Esophagus squamous epithelium (tissue), 5 donors: ENCODE results near the gene POLE4. TPM values are rescaled to one million over a fixed set of nuclear protein-coding genes. Genes with fewer than 3 reads are reported as not detected.

Source experiments
- DNase-seq: peaks from one replicate; lab custom pipeline; 2025; lab: John Stamatoyannopoulos, UW
- H3K27ac ChIP-seq, 4 donors: fragments of 200-600 bp; sonication (generic); one replicate each; pipeline ENCODE4 v1.5.1; 2016 to 2019; ENCODE audit warnings: mild to moderate bottlenecking in 1 of 4
- H3K27me3 ChIP-seq, 4 donors: fragments of 200-600 bp; sonication (generic); 1 replicate in 3 of 4; 2 replicates in 1 of 4; pipeline versions ENCODE4 v1.5.1 to v1.6.0; 2017 to 2021; ENCODE audit warnings: antibody characterized with exemption in 1 of 4
- H3K36me3 ChIP-seq, 3 donors: fragments of 200-600 bp; sonication (generic); one replicate each; pipeline ENCODE4 v1.5.1; 2016 to 2019
- H3K4me1 ChIP-seq, 3 donors: fragments of 200-600 bp; sonication (generic); one replicate each; pipeline ENCODE4 v1.5.1; 2017 to 2019
- H3K4me3 ChIP-seq, 4 donors: fragments of 200-600 bp; sonication (generic); 1 replicate in 3 of 4; 2 replicates in 1 of 4; pipeline ENCODE4 v1.5.1; 2016 to 2019; ENCODE audit warnings: mild to moderate bottlenecking in 2 of 4, moderate library complexity in 1 of 4
- H3K9me3 ChIP-seq, 3 donors: fragments of 200-600 bp; sonication (generic); one replicate each; pipeline ENCODE4 v1.5.1; 2016 to 2019
- POLR2A ChIP-seq, 4 donors: fragments of 450-650 bp; IDR thresholded peaks; one replicate each; pipeline ENCODE4 v1.6.1; 2017; ENCODE audit warnings: antibody characterized with exemption in 4 of 4, mild to moderate bottlenecking in 4 of 4, moderate library complexity in 3 of 4
- WGBS, 2 donors: methylation state at CpG; one replicate each; pipeline ENCODE4 v1.1.5; 2018; 5-methylcytosine and 5-hydroxymethylcytosine counted together
- intact Hi-C: fragments of 100-400 bp; cut with DNase I; formaldehyde crosslinking; loops from one replicate; pipeline ENCODE4 v1.15.0; 2022
- total RNA-seq, 4 donors: library from RNA; depleted of rRNA; stranded (reverse); fragments of >200 nt; gene quantifications; one replicate each; pipeline ENCODE4 v1.1.0, GENCODE V29; 2016
- TF ChIP-seq, protein P1 (sequence below), 6 experiments: fragments of 450-650 bp in 4 of 6; fragments of 200-600 bp in 2 of 6; sonication (generic) in 2 of 6; IDR thresholded peaks; one replicate each; pipeline ENCODE4 v1.5.1; 2016 to 2019; ENCODE audit warnings: antibody characterized with exemption in 6 of 6, mild to moderate bottlenecking in 4 of 6, moderate library complexity in 4 of 6
- donor health status: DM: yes; HTN: yes; CAD: no.

POLE4 gene
- total RNA-seq, 4 donors from 2014 or later, result 14.3 to 30.8 (median 20.3) TPM

DNA sequence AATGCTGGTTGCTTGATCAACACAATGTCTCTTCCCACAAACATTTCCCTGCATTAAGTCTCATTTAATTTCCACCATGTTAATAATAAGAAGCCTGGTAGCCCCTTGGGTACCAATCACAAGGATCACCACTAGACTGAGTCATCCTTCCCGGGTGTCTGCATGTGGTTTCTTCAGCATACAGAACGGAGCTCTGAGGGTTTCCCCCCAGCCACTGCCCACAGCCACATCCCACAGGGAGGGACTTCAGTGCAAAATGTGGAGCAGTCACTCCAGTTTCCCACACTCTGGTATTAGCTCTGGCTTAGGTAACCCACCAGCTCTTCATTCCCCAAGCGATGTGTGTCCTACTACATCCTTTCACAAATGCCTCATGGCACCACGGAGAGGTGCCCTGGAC lies 42.7 kb upstream of the POLE4 start:
- Histone ChIP-seq H3K9me3 (no peaks in the 10 kb centered on the region), H3K27ac (no peak overlapping the region), H3K27me3 (peaks cover 0 to 59% (median 0%) of the 10 kb centered on the region in 4 donors), H3K36me3 (no peaks in the 10 kb centered on the region), H3K4me3 (no peak overlapping the region), H3K4me1 (peaks cover 0 to 9% (median 0%) of the 10 kb centered on the region in 3 donors)
- no peak for TF ChIP-seq POLR2A (IDR thresholded peaks at IDR 0.05)
- TF ChIP-seq, protein P1, sequence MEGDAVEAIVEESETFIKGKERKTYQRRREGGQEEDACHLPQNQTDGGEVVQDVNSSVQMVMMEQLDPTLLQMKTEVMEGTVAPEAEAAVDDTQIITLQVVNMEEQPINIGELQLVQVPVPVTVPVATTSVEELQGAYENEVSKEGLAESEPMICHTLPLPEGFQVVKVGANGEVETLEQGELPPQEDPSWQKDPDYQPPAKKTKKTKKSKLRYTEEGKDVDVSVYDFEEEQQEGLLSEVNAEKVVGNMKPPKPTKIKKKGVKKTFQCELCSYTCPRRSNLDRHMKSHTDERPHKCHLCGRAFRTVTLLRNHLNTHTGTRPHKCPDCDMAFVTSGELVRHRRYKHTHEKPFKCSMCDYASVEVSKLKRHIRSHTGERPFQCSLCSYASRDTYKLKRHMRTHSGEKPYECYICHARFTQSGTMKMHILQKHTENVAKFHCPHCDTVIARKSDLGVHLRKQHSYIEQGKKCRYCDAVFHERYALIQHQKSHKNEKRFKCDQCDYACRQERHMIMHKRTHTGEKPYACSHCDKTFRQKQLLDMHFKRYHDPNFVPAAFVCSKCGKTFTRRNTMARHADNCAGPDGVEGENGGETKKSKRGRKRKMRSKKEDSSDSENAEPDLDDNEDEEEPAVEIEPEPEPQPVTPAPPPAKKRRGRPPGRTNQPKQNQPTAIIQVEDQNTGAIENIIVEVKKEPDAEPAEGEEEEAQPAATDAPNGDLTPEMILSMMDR (IDR thresholded peaks at IDR 0.05), result no peak
- 58 to 66% methylated on average over 4 of the region's 4 CpGs for WGBS, 2 donors
- intact Hi-C loops, result no loop called here
- DNase-seq, result no peak

DNA sequence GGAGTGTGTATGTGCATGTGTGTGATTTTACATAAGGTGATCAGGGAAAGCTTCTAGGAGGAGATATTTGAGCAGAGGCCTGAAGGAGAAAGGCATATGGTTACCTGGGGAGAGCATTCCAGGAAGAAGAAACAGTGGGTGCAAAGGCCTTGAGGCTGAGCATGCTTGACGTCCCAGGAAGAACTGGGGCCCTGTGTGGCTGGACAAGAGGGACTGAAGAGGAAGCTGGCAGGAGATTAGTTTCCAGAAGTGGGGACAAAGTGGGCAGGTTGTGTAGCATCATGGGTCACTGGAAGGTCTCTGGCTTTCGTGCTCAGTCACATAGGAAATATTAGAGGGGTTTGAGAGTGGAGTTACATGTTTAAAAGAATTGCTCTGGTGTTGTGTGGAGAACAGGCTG lies 42.0 kb upstream of the POLE4 start:
- Histone ChIP-seq H3K4me1 (peaks cover 0 to 9% (median 0%) of the 10 kb centered on the region in 3 donors), H3K36me3 (no peaks in the 10 kb centered on the region), H3K4me3 (no peak overlapping the region), H3K9me3 (no peaks in the 10 kb centered on the region), H3K27ac (no peak overlapping the region), H3K27me3 (peaks cover 0 to 57% (median 0%) of the 10 kb centered on the region in 4 donors)
- DNase-seq, result no peak
- intact Hi-C loops, result no loop called here
- TF ChIP-seq, protein P1 (IDR thresholded peaks at IDR 0.05), result no peak
- TF ChIP-seq POLR2A (IDR thresholded peaks at IDR 0.05), result no peak
- WGBS, 2 donors, result 49 to 67% methylated on average over 2 of the region's 2 CpGs

DNA sequence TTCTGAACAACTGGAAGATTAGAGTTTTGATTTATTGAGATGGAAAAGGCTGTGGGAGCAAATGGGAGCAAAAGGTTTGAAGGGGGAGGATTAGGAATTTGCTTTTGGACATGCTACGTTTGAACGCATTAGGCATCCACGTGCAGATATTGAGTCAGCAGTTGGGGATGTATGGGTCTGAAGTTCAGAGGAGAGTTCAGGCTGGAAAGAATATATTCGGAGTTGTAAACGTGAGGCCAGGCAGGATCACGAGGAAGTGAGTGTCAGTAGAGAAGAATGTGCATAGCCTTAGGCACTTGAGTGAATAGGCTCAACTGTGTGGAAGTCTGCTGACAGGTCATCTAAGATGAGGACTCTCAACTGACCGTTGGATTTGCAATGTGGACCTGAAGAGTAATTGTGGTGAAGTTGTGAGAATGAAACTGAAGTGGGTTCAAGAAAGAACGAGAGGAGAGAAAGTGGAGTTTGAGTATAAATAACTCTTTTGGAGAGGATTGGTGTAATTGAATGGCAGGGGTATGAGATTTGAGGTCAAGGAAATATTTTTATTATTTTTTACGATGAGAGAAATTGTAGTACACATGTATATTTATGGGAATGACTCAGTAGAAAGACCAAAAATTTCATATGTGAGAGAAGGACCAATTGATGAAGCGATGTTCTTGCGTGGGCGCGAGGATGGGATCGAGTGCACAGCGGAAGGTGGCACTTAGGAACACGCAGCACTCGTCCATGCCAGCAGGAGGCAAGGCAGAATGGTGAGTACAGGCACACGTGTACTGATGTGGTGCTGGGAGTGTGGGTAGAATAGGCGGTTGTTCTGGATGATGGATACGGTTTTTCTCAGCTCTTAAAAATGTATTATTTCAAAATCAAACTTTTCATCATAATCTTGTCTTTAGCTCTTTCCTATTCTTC lies 40.5 kb upstream of the POLE4 start:
- Histone ChIP-seq H3K4me1 (peaks cover 0 to 9% (median 0%) of the 10 kb centered on the region in 3 donors), H3K27ac (no peak overlapping the region), H3K9me3 (no peaks in the 10 kb centered on the region), H3K4me3 (no peak overlapping the region), H3K27me3 (peaks cover 0 to 41% (median 0%) of the 10 kb centered on the region in 4 donors), H3K36me3 (no peaks in the 10 kb centered on the region)
- TF ChIP-seq, protein P1 (IDR thresholded peaks at IDR 0.05), result no peak
- TF ChIP-seq POLR2A (IDR thresholded peaks at IDR 0.05), result no peak
- intact Hi-C loops, result no loop called here
- DNase-seq, result no peak
- 67 to 70% methylated on average over 20 of the region's 20 CpGs for WGBS, 2 donors

DNA sequence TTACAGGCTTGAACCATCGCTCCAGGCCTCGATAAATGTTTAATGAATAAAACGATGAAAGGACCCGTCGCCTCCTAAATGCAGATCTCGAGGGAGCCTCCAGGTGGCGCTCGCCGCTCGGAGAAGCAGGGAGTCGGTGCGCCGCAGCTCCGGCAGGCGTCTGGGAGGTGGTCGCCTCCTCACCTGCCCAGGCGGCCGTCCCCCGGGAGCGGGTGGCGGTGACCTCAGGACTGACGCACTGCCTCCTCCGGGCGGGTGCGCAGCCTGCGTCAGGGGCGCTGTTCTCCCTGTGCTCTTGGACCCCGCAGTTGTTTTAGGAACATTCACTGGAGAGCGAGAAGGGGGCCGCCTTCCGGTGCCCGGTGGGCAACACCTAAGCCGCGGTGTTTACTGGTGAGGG lies 38.6 kb upstream of the POLE4 start:
- H3K4me1 ChIP-seq, result peaks cover 0 to 9% (median 0%) of the 10 kb centered on the region in 3 donors
- no peaks in the 10 kb centered on the region for H3K9me3 ChIP-seq
- H3K36me3 ChIP-seq, result no peaks in the 10 kb centered on the region
- DNase-seq, result no peak
- TF ChIP-seq, protein P1 (IDR thresholded peaks at IDR 0.05), result peak; percentile 69 to 84 (median 82)
- no peak for TF ChIP-seq POLR2A (IDR thresholded peaks at IDR 0.05)
- peaks cover 0 to 41% (median 0%) of the 10 kb centered on the region in 4 donors for H3K27me3 ChIP-seq
- H3K27ac ChIP-seq, result no peak overlapping the region
- intact Hi-C loops, result loop anchor here (10.0 kb wide), 1 partner anchor 485 kb away; no protein-coding TSS in a partner anchor
- H3K4me3 ChIP-seq, result peak overlapping the region in 3 of 4 donors; percentile 23 to 52 (median 31)
- WGBS, 2 donors, result 4 to 8% methylated on average over 16 to 23 of the region's 34 CpGs

DNA sequence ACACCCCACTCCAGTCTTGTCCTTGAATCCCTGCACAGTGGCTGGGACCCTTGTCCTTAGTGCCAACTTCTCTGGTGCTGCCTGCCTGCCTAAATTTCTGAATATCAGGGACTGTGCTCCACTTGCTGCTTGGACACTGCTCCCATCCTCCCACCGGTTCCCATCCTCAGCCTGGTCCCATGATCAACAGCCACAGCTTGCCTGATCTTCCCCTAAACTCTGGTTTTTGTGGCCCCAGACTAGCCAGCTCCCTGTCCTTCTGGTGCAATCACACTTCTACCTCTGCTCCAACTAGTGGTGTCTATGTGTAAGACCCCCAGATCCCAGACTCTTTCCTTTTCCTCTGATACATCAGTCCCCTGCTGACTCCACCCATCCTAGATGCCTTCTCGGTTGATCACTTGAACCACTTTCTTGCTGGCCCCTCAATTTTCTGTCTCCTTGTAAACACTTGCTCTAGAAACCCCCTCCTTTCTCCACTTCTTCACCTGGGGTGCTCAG lies 37.2 kb upstream of the POLE4 start:
- intact Hi-C loops, result loop anchor here (10.0 kb wide), 1 partner anchor 484 kb away; no protein-coding TSS in a partner anchor
- H3K27ac ChIP-seq, result no peak overlapping the region
- H3K36me3 ChIP-seq, result no peaks in the 10 kb centered on the region
- no peak overlapping the region for H3K4me3 ChIP-seq
- 88 to 96% methylated on average over 2 of the region's 2 CpGs for WGBS, 2 donors
- H3K4me1 ChIP-seq, result peaks cover 0 to 9% (median 0%) of the 10 kb centered on the region in 3 donors
- H3K27me3 ChIP-seq, result peaks cover 0 to 36% (median 0%) of the 10 kb centered on the region in 4 donors
- no peak for DNase-seq
- no peaks in the 10 kb centered on the region for H3K9me3 ChIP-seq
- TF ChIP-seq, protein P1 (IDR thresholded peaks at IDR 0.05), result no peak
- no peak for TF ChIP-seq POLR2A (IDR thresholded peaks at IDR 0.05)
